Activated CD8-positive, alpha-beta memory T cell treated with anti-CD3 and anti-CD28 coated beads for 24 hours (primary cell): ENCODE data around the gene CYB561A3.

Experiments used
- DNase-seq: peaks from one replicate; pipeline ENCODE4 v3.0.0-alpha.2; 2020

Gene CYB561A3

GRCh38 chr11:61342207-61342803 is 19.4 kb downstream of the CYB561A3 start:
- no peak for DNase-seq

GRCh38 chr11:61341706-61342105 is 20.0 kb downstream of the CYB561A3 start:
- DNase-seq: no peak

- no peak for DNase-seq
These were observed 20.7 kb downstream of the CYB561A3 start for GRCh38 chr11:61340979-61341378.

- DNase-seq: no peak
These were observed 22.2 kb downstream of the CYB561A3 start for GRCh38 chr11:61339490-61339878.

- DNase-seq: no peak
These were observed 22.7 kb downstream of the CYB561A3 start for GRCh38 chr11:61338783-61339489.

- DNase-seq: no peak
These were observed 23.8 kb downstream of the CYB561A3 start for GRCh38 chr11:61337706-61338470.

GRCh38 chr11:61336171-61336935 is 25.3 kb downstream of the CYB561A3 start:
- DNase-seq: peak; percentile 91

- DNase-seq: no peak
These were observed 26.3 kb downstream of the CYB561A3 start for GRCh38 chr11:61335355-61335710.

- DNase-seq: peak; percentile 60
These were observed 27.0 kb downstream of the CYB561A3 start for GRCh38 chr11:61334434-61335354.

GRCh38 chr11:61333550-61334433 is 27.9 kb downstream of the CYB561A3 start:
- peak; percentile 59 for DNase-seq

- DNase-seq: peak; percentile 98
These were observed 28.7 kb downstream of the CYB561A3 start, which contains the start of the genes DDB1 and TKFC for GRCh38 chr11:61332797-61333549. Gene DDB1 (minus strand): TSS chr11:61333105. CDS start chr11:61332968, 137 bp downstream. Gene TKFC (plus strand): TSS chr11:61333228. CDS start chr11:61334729, 1,501 bp downstream.

- DNase-seq: peak; percentile 59
These were observed 29.3 kb downstream of the CYB561A3 start for GRCh38 chr11:61332281-61332796.

- no peak for DNase-seq
These were observed 30.0 kb downstream of the CYB561A3 start for GRCh38 chr11:61331651-61332050.

GRCh38 chr11:61329871-61330270 is 31.8 kb downstream of the CYB561A3 start:
- no peak for DNase-seq

- no peak for DNase-seq
These were observed 33.3 kb downstream of the CYB561A3 start for GRCh38 chr11:61328351-61328750.

- DNase-seq: no peak
These were observed 34.0 kb downstream of the CYB561A3 start for GRCh38 chr11:61327669-61328071.

GRCh38 chr11:61325649-61326414 is 35.9 kb downstream of the CYB561A3 start:
- no peak for DNase-seq

GRCh38 chr11:61315260-61315659 is 46.4 kb downstream of the CYB561A3 start:
- DNase-seq: no peak

- DNase-seq: no peak
These were observed 50.9 kb downstream of the CYB561A3 start for GRCh38 chr11:61310749-61311148.
